DMS53 treated with DMSO at 0.1 percent for 48 hours (cell line): ENCODE results near the gene VCP.
"Not testable (repeated sequence)": the region's sequence is repeated elsewhere in the genome, so short reads cannot be mapped to it uniquely, and the experiment has no call there.

Experiments
- DNase-seq: peaks from one replicate; lab custom pipeline; 2025; ENCODE audit not compliant: unreplicated experiment; lab: John Stamatoyannopoulos, UW

VCP gene

DNA sequence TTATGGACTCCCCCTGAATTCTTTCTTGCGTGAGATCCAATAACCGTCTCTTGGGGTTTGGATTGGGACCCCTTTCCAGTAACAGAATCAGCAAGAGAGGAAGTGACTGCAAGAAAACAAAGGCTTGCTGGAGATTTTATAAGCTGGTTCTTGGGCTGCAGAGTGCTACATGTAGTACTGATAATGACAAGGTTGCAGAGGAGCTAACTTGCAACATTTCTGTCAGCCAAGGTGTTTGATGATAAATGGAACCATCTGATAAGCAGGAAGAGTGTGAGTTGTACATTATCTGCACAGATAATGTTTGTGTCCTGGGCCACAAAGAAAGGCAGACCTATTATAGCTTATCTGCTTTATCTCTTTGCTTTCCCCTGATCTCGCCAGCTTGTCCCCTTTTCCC, 45.8 kb downstream of the VCP start:
- no peak for DNase-seq

DNA sequence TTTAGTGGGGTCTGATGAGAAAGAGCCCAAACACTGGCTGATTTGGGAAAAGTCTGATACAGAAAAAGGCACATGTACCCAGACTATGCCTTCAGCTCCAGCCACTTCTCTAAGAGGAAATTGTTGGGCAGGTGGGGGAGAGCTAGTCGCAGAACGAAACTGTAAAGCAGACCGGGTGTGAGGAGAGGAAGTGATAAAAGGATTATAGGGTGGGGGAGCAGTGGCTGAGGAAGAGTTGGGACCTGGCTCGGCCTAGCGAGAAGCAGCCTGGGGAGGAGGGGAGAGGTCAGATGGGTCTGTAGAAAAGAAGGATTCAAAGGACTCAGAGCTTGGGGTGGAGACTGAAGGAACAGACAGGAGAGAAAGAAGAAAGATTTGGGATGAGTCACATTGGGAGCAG, 49.0 kb downstream of the VCP start:
- DNase-seq: not testable (repeated sequence)

DNA sequence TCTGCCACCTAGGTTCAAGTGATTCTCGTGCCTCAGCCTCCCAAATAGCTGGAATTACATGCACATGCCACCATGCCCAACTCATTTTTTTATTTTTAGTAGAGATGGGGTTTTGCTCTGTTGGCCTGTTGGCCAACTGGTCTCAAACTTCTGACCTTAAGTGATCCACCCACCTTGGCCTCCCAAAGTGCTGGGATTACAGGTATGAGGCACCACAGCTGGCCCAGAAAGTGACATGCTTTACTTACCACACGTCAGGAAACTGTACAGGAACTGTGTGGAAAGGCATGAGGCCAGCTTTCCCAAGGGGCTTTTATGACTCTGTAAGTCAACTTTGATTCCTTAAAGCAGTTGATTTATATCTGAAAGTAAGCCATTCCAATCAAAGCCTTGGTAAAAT, 57.9 kb downstream of the VCP start:
- DNase-seq: no peak

DNA sequence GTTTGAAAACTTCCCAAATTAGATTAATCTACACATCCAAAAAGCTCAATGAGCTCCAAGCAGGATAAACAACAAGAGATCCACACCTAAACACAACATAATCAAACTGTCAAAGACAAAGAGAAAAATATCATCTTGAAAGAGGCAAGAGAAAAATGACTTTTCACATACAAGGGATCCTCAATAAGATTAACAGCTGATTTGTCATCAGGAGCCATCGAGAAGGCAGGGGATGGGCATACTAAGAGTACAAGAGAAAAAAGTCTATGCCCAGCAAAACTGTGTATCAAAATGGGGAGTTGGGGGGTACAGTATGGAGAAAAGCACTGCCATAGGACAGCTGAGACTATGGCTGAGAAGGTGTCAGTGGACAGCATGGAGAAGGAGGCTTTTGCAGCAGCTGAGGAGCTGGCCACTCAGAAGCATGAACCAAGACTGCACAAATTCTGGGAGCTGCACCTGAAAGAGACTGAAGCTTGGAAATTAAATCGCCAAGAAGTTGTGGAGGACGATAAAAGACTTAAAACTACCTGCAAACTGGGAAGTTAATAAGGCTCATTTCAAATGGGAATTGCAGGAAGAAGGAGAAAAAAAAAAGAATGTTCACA, 62.0 kb downstream of the VCP start:
- no peak for DNase-seq
